B cell (primary cell): ENCODE data around the gene TLK1. TPM values are rescaled to one million over a fixed set of nuclear protein-coding genes. Genes with fewer than 3 reads are reported as not detected.

ENCODE experiments used
- ATAC-seq: fragments of 200-7000 bp; cut with Tn5 transposase; one replicate; pipeline ENCODE4 v1.10.0; 2021; ENCODE audit warnings: low read depth, mild to moderate bottlenecking, moderate number of reproducible peaks, moderate library complexity
- CTCF ChIA-PET: fragments of 350-600 bp; sonication (Branson Sonifier 250); formaldehyde crosslinking; loops from one replicate; lab custom pipeline; 2021; ENCODE audit warnings: antibody characterized with exemption, inconsistent platforms; lab: Charles Lee
- POLR2A ChIA-PET: fragments of 350-600 bp; sonication (Branson Sonifier 250); formaldehyde crosslinking; loops from one replicate; lab custom pipeline; 2021; ENCODE audit warnings: antibody characterized with exemption; lab: Charles Lee
- DNase-seq: peaks from one replicate; pipeline ENCODE4 v3.0.0; 2013
- H2AFZ ChIP-seq: 2 replicates; pipeline ENCODE4 v1.6.1; 2012; ENCODE audit warnings: mild to moderate bottlenecking, low read depth, low read length; ENCODE audit not compliant: insufficient read depth, poor library complexity, severe bottlenecking
- H3K27ac ChIP-seq, 2 donors: 1 replicate in 1 of 2; 2 replicates in 1 of 2; pipeline ENCODE4 v1.5.1; 2012 to 2013; ENCODE audit warnings: low read length in 2 of 2, mild to moderate bottlenecking in 2 of 2, moderate library complexity in 1 of 2
- H3K27me3 ChIP-seq, 4 experiments: fragments of 200-600 bp in 1 of 4; sonication (generic) in 1 of 4; replicated peaks in 1 of 4; 1 replicate in 2 of 4; 2 replicates in 2 of 4; pipeline versions ENCODE4 v1.6.1 to v1.7.0; 2013 to 2016; ENCODE audit warnings: low read length in 3 of 4, mild to moderate bottlenecking in 2 of 4, mixed read lengths in 1 of 4, moderate library complexity in 1 of 4; ENCODE audit not compliant: insufficient read depth in 4 of 4, control insufficient read depth in 3 of 4; ENCODE audit errors: control extremely low read depth in 1 of 4
- H3K36me3 ChIP-seq, 2 experiments: replicated peaks in 1 of 2; 1 replicate in 1 of 2; 2 replicates in 1 of 2; pipeline versions ENCODE4 v1.6.1 to v1.7.1; 2013; ENCODE audit warnings: low read length in 1 of 2; ENCODE audit not compliant: insufficient read depth in 2 of 2, control insufficient read depth in 1 of 2; ENCODE audit errors: control extremely low read depth in 1 of 2, extremely low read depth in 1 of 2
- H3K4me1 ChIP-seq, 2 donors: fragments of 200-600 bp in 1 of 2; sonication (generic) in 1 of 2; 1 replicate in 1 of 2; 2 replicates in 1 of 2; pipeline versions ENCODE4 v1.5.1 to v1.6.1; 2013 to 2017; ENCODE audit warnings: low read length in 2 of 2; ENCODE audit not compliant: control insufficient read depth in 2 of 2, insufficient read depth in 2 of 2
- H3K4me2 ChIP-seq: replicated peaks from 2 replicates; pipeline ENCODE3; 2012; ENCODE audit warnings: mild to moderate bottlenecking, low read depth, low read length; ENCODE audit not compliant: poor library complexity, severe bottlenecking
- H3K4me3 ChIP-seq, 5 experiments: fragments of 200-600 bp in 1 of 5; sonication (generic) in 1 of 5; 1 replicate in 3 of 5; 2 replicates in 2 of 5; pipeline versions ENCODE4 v1.5.1 to v1.7.0; 2011 to 2016; ENCODE audit warnings: low read length in 4 of 5, mild to moderate bottlenecking in 4 of 5, low read depth in 2 of 5, control low read depth in 1 of 5, moderate library complexity in 1 of 5; ENCODE audit not compliant: insufficient read depth in 1 of 5; ENCODE audit errors: control extremely low read depth in 1 of 5, extremely low read depth in 1 of 5
- H3K79me2 ChIP-seq: fragments of 200-600 bp; sonication (generic); one replicate; pipeline ENCODE4 v1.6.0; 2016; ENCODE audit warnings: low read length; ENCODE audit not compliant: control insufficient read depth, insufficient read depth
- H3K9ac ChIP-seq: fragments of 200-600 bp; sonication (generic); 2 replicates; pipeline ENCODE4 v1.6.1; 2017; ENCODE audit warnings: mild to moderate bottlenecking, low read length, moderate library complexity
- H3K9me3 ChIP-seq, 3 donors: one replicate each; pipeline versions ENCODE4 v1.6.1 to v1.7.1; 2013; ENCODE audit warnings: low read length in 2 of 3; ENCODE audit not compliant: control insufficient read depth in 2 of 3, insufficient read depth in 1 of 3; ENCODE audit errors: control extremely low read depth in 1 of 3
- H4K20me1 ChIP-seq: 2 replicates; pipeline ENCODE4 v1.6.0; 2012; ENCODE audit warnings: mild to moderate bottlenecking, low read length; ENCODE audit not compliant: insufficient read depth, control insufficient read depth, poor library complexity, severe bottlenecking
- H3K27ac Mint-ChIP-seq: one replicate; pipeline ENCODE4 v1.8.0; 2021; ENCODE audit warnings: mixed read lengths
- H3K27me3 Mint-ChIP-seq: one replicate; pipeline ENCODE4 v1.8.0; 2021; ENCODE audit warnings: mixed read lengths
- H3K4me1 Mint-ChIP-seq: one replicate; pipeline ENCODE4 v1.8.0; 2021; ENCODE audit warnings: mixed read lengths
- H3K4me3 Mint-ChIP-seq: one replicate; pipeline ENCODE4 v1.8.0; 2021; ENCODE audit warnings: mixed read lengths
- H3K9me3 Mint-ChIP-seq: one replicate; pipeline ENCODE4 v1.8.0; 2022; ENCODE audit warnings: mixed read lengths; ENCODE audit not compliant: insufficient read depth
- EZH2 ChIP-seq: IDR thresholded peaks from 2 replicates; pipeline ENCODE4 v1.6.1; 2012; ENCODE audit warnings: borderline replicate concordance, low read depth, mild to moderate bottlenecking, moderate library complexity, low read length; ENCODE audit not compliant: insufficient read depth, poor library complexity, severe bottlenecking
- WGBS: methylation state at CpG from one replicate; pipeline ENCODE4 v1.1.5; 2013; ENCODE audit warnings: missing lambda C conversion rate; ENCODE audit not compliant: insufficient coverage; 5-methylcytosine and 5-hydroxymethylcytosine counted together
- intact Hi-C: fragments of 100-400 bp; cut with micrococcal nuclease; formaldehyde crosslinking; loops from one replicate; pipeline ENCODE4 v1.10.0; 2022
- polyA plus RNA-seq: library from polyadenylated mRNA; depleted of rRNA; stranded (reverse); fragments of >200 nt; gene quantifications from 2 replicates; pipeline ENCODE4 v1.2.3, GENCODE V29; 2012
- total RNA-seq, 2 donors: library from RNA; stranded (reverse); fragments of 120-200 nt in 1 of 2; gene quantifications; 1 replicate in 1 of 2; 2 replicates in 1 of 2; pipeline versions ENCODE4 v1.2.3 to v1.2.4, GENCODE V29; 2013 to 2022
- TF ChIP-seq, protein P1 (sequence below): fragments of 200-600 bp; IDR thresholded peaks from one replicate; pipeline ENCODE4 v1.8.0; 2022; ENCODE audit warnings: antibody characterized with exemption, mild to moderate bottlenecking

The TLK1 gene
- total and polyA plus RNA-seq, 2 donors (not counting 1 experiment from before 2014, with no cell fraction given) = 13.8 to 186 TPM

DNA sequence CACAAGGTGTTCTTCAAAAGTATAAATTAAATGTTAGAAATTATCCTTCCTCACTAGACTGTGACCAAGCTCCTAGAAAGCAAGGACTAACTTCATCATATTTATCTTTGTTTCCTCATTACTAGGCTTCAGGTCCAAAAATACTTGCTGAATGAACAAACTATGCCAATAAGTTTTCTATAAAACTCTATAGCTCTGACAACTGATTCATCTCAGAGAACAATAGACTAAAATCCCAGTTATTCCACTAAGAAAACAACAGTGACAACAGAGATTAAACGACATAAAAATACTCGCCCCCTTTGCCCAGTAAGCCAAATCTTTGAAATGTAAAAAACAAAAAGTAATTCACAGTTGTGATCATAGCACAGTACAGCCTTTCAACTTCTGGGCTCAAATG, 13.6 kb downstream of the TLK1 start:
- Histone ChIP-seq H3K9ac (no peak overlapping the region), H3K9me3 (peaks cover 0 to 3% (median 0%) of the 10 kb centered on the region in 3 donors), H3K36me3 (no peaks in the 10 kb centered on the region), H3K79me2 (peaks cover 97% of the 10 kb centered on the region), H2AFZ (no peak overlapping the region), H3K4me1 (peaks cover 24 to 56% of the 10 kb centered on the region in 2 donors), H3K4me3 (no peak overlapping the region), H3K27ac (peak overlapping the region; percentile 31 to 78), H3K4me2 (peak overlapping the region; percentile 28), H4K20me1 (peaks cover 81% of the 10 kb centered on the region), H3K27me3 (no peaks in the 10 kb centered on the region)
- Mint-ChIP-seq H3K27ac (no peak overlapping the region), H3K9me3 (no peaks in the 10 kb centered on the region), H3K27me3 (no peaks in the 10 kb centered on the region), H3K4me3 (peak overlapping the region; percentile 2), H3K4me1 (peaks cover 76% of the 10 kb centered on the region)
- CTCF ChIA-PET = interaction anchor here (0.6 to 1.3 kb wide), 2 partner anchors 9 to 178 kb away, joined by 3 to 4 read pairs; no protein-coding TSS in a partner anchor
- TF ChIP-seq EZH2 = no peak
- TF ChIP-seq, protein P1, sequence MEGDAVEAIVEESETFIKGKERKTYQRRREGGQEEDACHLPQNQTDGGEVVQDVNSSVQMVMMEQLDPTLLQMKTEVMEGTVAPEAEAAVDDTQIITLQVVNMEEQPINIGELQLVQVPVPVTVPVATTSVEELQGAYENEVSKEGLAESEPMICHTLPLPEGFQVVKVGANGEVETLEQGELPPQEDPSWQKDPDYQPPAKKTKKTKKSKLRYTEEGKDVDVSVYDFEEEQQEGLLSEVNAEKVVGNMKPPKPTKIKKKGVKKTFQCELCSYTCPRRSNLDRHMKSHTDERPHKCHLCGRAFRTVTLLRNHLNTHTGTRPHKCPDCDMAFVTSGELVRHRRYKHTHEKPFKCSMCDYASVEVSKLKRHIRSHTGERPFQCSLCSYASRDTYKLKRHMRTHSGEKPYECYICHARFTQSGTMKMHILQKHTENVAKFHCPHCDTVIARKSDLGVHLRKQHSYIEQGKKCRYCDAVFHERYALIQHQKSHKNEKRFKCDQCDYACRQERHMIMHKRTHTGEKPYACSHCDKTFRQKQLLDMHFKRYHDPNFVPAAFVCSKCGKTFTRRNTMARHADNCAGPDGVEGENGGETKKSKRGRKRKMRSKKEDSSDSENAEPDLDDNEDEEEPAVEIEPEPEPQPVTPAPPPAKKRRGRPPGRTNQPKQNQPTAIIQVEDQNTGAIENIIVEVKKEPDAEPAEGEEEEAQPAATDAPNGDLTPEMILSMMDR = no peak
- no peak for DNase-seq
- intact Hi-C loops = no loop called here
- POLR2A ChIA-PET = interaction anchor here (0.7 kb wide), 1 partner anchor 122 kb away, joined by 3 read pairs; no protein-coding TSS in a partner anchor
- peak; percentile 21 for ATAC-seq
- WGBS = 71% methylated on average over 2 of the region's 2 CpGs

DNA sequence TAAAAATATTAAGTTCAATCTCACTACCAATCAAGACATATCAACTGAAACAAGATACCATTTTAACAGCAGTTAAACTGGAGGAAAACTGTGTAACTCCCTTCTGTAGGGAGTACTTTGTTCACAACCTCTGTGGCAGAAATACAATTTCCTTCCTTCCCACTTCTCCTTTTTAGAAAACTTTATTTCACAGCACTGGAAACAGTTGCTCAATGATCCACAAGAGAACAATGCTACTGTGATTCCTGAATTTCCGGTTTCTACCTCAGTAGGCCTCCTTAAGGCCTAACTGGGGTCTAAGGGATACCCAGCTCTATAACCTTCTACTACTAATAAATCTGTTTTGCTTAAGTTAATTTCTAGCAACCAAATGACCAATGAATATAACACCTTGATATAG, 14.1 kb downstream of the TLK1 start:
- Mint-ChIP-seq H3K4me3 (peak overlapping the region; percentile 2), H3K27me3 (no peaks in the 10 kb centered on the region), H3K9me3 (no peaks in the 10 kb centered on the region), H3K4me1 (peaks cover 78% of the 10 kb centered on the region), H3K27ac (peak overlapping the region; percentile 50)
- Histone ChIP-seq H3K4me1 (peaks cover 24 to 61% of the 10 kb centered on the region in 2 donors), H3K9me3 (peaks cover 0 to 3% (median 0%) of the 10 kb centered on the region in 3 donors), H3K36me3 (no peaks in the 10 kb centered on the region), H3K4me3 (no peak overlapping the region), H3K27ac (peak overlapping the region; percentile 31 to 78), H3K4me2 (peak overlapping the region; percentile 28), H3K79me2 (peaks cover 97% of the 10 kb centered on the region), H3K27me3 (no peaks in the 10 kb centered on the region), H4K20me1 (peaks cover 82% of the 10 kb centered on the region), H2AFZ (no peak overlapping the region), H3K9ac (peak overlapping the region; percentile 16)
- no CpG with 5 or more reads among the region's 1 CpG for WGBS
- ATAC-seq = peak; percentile 56
- TF ChIP-seq EZH2 = no peak
- TF ChIP-seq, protein P1 = no peak
- ChIA-PET CTCF (interaction anchor here (1.3 kb wide), 1 partner anchor 10 kb away, joined by 3 read pairs; no protein-coding TSS in a partner anchor), POLR2A (no interaction called here)
- DNase-seq = peak; percentile 28
- intact Hi-C loops = no loop called here
